GM21515 (cell line): ENCODE measurements around the gene SCYGR5.
"Not testable (repeated sequence)": the region's sequence is repeated elsewhere in the genome, so short reads cannot be mapped to it uniquely, and the experiment has no call there.

Experiments
- ATAC-seq: cut with Tn5 transposase; IDR thresholded peaks from one replicate; pipeline ENCODE4 v1.9.1; 2021; ENCODE audit not compliant: unreplicated experiment

Gene SCYGR5

DNA sequence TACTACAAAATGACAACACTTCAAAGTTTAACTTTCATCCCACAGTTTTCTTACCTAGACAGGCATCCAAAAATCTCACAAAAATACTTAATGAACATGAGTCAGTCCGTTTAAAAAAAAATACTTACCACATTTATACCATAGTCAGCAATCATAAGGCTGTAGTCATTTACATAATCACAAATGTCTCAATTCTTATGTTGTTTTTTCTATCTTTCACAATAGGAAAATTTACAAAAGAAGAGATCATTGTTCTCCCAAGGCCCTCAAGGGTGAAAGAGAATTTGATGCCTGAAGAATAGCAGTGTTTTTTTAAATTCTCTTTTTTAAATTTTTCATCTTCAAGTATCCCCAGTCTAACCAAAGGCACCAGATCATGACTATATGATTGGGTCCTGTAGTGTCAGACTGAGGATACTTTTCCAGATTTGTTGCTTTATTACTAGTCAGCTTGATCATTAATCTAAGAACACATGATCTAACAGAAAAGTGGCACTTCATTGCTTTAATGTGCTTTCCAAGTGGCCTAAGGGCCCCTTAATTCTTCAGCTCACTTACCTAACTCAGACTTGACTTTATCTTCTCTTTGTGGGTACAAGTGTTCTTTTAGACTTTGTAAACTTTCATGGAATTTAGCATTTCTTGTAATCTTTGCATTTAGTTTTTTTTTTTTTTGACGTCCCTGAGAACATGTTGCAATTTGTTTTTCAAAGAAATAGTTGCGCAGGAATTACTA lies 4.7 kb downstream of the SCYGR5 start:
- ATAC-seq, result no peak

DNA sequence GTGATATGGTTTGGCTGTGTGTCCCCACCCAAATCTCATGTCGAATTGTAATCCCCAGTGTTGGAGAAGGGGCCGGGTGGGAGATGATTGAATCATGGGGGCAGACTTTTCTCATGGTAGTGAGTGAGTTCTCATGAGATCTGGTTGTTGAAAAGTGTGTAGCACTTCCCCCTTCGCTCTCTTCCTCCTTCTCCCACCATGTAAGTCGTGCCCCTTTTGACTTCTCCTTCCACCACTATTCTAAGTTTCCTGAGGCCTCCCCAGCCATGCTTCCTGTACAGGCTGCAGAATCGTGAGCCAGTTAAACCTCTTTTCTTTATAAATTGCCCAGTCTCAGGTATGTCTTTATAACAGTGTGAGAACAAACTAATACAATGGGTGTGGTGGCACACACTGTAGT lies 7.0 kb downstream of the SCYGR5 start:
- ATAC-seq, result not testable (repeated sequence)

DNA sequence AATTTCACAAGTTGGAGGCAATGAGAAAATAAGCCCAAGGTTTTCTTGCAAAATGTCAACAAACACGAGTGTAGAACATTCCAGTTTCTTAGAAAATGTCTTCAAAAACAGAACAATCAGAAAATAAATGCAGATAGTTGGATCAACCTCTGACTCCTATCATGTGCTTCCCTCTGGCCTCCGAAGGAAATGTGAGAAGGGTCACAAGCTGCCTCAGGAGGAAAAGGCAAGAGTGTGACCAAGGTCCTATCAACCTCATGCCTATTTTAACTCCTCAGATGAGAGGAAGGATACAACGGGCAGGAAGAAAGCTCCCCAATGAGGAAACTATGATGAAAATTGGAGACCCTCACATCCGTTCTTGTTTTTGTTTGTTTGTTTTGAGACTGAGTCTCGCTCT lies 7.9 kb downstream of the SCYGR5 start:
- no peak for ATAC-seq

DNA sequence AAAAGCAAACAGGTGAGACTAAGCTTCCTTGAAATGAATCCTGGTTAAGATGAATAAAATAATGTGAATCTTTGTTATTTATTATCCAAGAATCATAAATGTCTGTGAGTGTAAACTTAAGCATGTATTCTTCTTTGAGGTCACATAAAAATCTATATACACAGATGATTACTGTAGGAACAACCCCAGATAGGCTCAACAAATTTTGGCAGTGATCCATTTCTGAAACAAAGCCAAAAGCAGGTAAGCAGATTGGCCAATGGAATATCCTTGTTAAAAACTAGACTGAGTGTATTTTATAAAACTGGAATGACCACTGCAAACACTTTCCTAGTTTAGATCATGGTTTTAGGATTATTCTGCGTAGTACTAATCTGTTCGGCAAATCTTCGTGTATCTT lies 11.3 kb downstream of the SCYGR5 start:
- no peak for ATAC-seq

DNA sequence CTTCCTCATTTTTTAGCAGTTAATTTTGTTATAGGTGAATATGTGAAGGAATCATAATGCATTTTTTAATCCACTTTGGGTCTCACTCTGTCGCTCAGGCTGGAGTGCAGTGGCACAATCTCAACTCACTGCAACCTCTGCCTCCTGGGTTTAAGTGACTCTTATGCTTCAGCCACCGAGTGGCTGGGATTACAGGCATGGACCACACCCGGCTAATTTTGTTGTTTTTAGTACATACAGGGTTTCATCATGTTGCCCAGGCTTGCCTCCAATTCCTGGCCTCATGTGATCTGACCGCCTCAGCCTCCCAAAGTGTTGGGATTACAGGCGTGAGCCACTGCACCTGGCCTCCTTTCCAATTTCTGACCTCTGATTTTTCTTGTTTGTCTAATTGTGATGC lies 17.7 kb downstream of the SCYGR5 start:
- no peak for ATAC-seq

DNA sequence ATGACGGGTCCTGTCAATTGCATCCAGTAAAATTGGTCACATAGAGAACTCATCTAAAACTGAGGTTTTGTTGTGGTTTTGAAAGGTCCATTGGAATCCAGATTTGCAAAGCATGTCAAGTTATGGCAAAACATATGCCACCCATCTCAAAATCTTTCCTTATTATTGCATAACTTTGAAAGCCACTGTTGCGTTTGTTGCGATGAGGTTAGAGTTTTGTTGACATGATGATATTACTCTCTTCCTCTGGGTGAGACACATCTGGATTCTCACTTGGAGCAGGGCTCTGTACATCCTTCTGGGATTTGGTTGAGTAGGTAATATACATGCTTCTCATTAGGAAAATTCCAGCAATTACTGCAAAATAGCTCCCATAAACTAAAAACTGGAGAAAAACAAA lies 20.6 kb downstream of the SCYGR5 start:
- ATAC-seq, result no peak

DNA sequence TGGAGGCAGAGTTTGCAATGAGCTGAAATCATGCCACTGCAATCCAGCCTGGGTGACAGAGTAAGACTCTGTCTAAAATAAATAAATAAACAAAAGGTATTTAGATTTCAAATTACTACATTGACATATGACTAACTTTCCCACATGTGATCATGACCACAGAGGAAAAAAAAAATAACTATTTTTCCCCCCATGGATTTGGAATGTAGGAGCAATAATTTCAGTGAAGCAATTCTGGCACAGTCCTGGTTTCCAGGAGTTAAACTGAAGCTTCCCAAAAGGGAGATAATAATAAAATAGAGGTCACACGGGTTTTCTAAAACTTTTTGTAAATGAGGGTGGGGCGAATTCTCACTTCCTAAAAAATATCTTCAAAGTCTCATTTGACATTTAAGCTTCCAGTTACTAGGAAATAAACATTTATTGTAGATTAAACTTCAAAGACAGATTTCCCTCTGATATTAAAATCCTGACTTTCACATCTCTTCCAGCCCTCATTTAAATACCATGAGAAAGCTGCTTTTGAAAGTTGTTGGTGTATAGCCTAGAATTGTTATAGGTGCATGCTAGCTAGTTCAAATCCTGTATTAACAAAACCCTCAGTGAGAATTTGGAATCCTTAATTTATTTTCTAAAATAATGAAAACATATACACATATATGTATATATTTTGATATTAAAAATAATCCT lies 30.5 kb downstream of the SCYGR5 start:
- no peak for ATAC-seq

DNA sequence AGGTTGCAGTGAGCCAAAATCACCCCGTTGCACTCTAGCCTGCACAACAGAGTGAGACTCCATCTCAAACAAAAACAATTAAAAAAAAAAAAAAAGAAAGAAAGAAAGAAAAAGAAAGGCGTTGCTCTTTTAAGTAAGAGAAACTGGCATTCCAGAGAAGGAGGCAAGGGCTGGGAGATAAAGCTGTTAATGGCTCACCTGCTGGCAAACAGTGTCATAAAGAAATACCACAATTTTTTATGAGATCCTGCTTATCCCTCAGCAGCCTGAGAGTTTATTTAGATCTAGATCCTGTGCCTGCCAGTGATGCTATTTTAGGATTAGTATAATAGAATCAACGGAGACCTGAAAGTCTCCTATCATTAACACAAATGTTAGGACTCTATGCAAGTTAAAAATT lies 35.0 kb downstream of the SCYGR5 start:
- no peak for ATAC-seq

DNA sequence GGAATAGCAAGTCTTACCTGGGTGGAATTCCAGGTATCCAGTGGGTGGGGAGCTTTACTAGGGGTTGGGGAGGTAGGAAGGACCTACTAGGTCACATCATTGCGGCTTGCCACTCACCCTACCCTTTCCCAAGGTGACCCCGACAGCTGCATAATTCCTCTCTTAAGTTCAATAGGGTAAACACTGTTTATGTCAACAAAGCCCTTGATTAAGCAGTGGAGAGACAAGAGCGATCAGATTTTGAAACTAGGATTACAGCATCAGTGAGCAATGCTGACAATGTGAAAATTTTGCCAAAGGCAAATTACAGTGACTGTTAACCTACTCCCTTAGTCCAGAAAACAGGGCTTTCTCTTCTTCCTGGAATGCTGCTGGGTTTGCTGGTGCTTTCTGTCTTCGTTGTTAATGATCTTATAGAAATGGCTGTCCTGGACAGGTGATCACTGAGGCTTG lies 36.7 kb downstream of the SCYGR5 start:
- ATAC-seq, result no peak

DNA sequence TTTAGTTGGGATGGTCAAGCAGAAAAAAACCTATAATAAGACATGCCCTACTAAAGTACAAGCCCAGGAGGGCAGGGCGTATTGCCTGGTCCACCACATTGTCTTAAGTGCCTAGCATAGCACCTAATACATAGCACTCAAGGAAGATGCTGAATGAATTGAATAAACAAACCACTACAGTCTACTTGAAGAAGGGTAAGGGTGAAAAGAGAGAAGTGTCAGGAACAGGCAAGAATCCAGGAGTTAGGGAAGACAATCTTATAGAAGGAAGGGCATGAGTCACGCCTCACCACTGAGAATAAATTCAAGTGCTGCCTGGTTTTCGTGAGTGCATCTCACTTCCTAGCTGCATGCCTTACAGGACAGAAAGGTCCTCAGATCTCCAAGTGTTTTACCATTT lies 37.4 kb downstream of the SCYGR5 start:
- ATAC-seq, result no peak

DNA sequence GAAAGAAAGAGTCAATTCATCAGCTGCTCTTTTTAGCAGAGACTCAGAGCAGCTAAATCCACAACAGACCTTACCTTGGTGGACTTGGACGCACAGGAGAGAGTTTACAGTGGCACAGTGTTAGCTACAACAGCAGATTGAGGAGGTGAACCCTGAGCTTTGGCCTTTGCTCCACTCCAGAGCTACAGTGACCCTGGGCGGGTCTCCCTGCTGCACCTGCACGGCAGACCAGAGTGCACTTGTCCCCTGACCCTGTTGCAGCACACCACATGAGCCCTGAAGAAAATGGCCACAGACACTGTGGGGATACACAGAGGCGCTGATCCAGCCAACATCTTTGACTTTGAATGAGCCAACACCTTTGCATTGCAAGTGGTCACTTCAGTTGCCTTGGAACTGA lies 40.3 kb downstream of the SCYGR5 start:
- no peak for ATAC-seq

DNA sequence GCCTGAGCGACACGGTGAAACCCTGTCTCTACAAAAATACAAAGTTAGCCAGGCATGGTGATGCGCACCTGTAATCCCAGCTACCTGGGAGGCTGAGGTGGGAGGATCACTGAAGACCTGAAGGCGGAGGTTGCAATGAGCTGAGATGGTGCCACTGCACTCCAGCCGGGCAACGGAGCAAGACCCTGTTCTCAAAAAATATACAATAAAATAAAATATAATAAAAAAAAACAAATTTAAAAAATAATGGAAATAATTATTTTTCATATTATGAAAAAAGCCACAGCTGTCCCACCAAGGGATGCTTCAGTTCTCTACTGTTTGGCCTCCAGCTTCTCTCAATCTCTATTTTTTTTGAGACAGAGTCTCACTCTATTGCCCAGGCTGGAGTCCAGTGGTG lies 40.8 kb downstream of the SCYGR5 start:
- ATAC-seq, result no peak

DNA sequence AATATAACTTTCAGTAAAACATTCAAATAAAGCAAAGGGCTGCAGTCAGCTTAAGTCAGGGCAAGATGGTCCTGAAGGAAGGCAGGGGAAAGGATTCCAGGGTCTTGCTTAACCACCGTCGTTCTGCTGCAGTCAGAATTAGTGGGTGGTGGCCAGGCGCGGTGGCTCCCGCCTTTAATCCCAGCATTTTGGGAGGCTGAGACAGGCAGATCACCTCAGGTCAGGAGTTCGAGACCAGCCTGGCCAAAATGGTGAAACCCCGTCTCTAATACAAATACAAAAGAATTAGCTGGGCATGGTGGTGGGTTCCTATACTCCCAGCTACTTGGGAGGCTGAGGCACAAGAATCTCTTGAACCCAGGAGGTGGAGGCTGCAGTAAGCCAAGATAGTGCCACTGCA lies 44.4 kb downstream of the SCYGR5 start:
- ATAC-seq, result no peak

DNA sequence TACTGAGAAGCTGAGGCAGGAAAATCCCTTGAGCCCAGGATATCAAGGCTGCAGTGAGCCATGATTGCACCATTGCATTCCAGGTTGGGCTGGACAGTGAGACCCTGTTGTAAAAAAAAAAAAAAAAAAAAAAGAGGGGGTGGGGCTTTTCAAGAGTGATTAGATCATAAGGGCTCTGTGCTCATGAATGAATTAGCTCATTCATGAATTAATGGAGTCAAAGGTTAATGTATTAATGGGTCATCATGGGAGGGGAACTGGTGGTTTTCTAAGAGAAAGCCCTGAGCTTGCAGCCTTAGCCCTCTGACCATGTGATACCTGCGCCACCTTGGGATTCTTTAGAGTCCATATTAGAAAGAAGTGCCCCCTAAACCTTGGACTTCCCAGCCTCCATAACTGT lies 46.7 kb downstream of the SCYGR5 start:
- ATAC-seq, result no peak

DNA sequence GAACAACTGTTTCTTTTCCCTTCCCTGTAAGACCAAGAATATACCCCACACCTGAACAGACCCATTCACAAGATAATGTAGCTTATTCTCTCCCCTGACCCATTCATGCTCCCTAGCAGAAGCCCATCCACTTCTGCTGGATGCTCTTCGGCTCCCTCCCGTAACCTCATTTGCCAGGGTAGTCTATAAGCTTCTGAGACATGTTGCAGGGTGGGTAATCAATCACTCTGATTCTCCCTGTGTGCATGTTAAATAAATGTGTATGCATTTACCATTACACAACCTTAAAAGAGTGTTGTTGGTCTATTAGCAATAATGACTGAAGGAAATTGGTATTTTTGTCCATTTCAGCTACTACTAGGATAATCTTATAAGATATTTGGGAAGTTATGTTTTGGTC lies 49.9 kb downstream of the SCYGR5 start:
- ATAC-seq, result no peak
